GM23338 (cell line): ENCODE data around the gene NOL9. TPM values are rescaled to one million over a fixed set of nuclear protein-coding genes. Genes with fewer than 3 reads are reported as not detected.
A peak's percentile ranks its signal among the peaks of the same experiment; 100 is the strongest.

ENCODE experiments used
- ATAC-seq: fragments of 200-7000 bp; cut with Tn5 transposase; 3 replicates; pipeline ENCODE4 v1.9.1; 2020
- DNase-seq: peaks from one replicate; pipeline ENCODE4 v3.0.0-alpha.2; 2015; ENCODE audit warnings: low spot score
- H2AFZ ChIP-seq: fragments of 200-600 bp; sonication (generic); 2 replicates; pipeline ENCODE4 v1.8.0; 2016; ENCODE audit warnings: antibody characterized with exemption, mild to moderate bottlenecking, moderate library complexity
- H3F3A ChIP-seq: fragments of 200-600 bp; sonication (generic); replicated peaks from 2 replicates; pipeline ENCODE4 v1.8.0; 2017; ENCODE audit warnings: antibody characterized with exemption, mixed run types, low read depth
- H3K27ac ChIP-seq: fragments of 200-600 bp; sonication (generic); 2 replicates; pipeline ENCODE4 v1.6.1; 2016; ENCODE audit warnings: low read depth
- H3K27me3 ChIP-seq: fragments of 200-600 bp; sonication (generic); 2 replicates; pipeline ENCODE4 v1.8.0; 2016; ENCODE audit warnings: mild to moderate bottlenecking, mixed run types, moderate library complexity; ENCODE audit not compliant: insufficient read depth
- H3K36me3 ChIP-seq: fragments of 200-600 bp; sonication (generic); 2 replicates; pipeline ENCODE4 v1.8.0; 2016; ENCODE audit warnings: mild to moderate bottlenecking; ENCODE audit not compliant: insufficient read depth
- H3K4me1 ChIP-seq: fragments of 200-600 bp; sonication (generic); 2 replicates; pipeline ENCODE4 v1.8.0; 2016; ENCODE audit warnings: mild to moderate bottlenecking, moderate library complexity; ENCODE audit not compliant: insufficient read depth
- H3K4me2 ChIP-seq: fragments of 200-600 bp; sonication (generic); 2 replicates; pipeline ENCODE4 v1.7.1; 2017; ENCODE audit warnings: mixed run types
- H3K4me3 ChIP-seq: fragments of 200-600 bp; sonication (generic); 2 replicates; pipeline ENCODE4 v1.6.1; 2016; ENCODE audit warnings: mixed run types
- H3K79me2 ChIP-seq: fragments of 200-600 bp; sonication (generic); replicated peaks from 2 replicates; pipeline ENCODE4 v1.8.0; 2017; ENCODE audit warnings: mild to moderate bottlenecking; ENCODE audit not compliant: insufficient read depth
- H3K9me2 ChIP-seq: fragments of 200-600 bp; sonication (generic); 2 replicates; pipeline ENCODE4 v1.8.0; 2017; ENCODE audit not compliant: insufficient read depth
- H4K20me1 ChIP-seq: fragments of 200-600 bp; sonication (generic); replicated peaks from 2 replicates; pipeline ENCODE4 v1.8.0; 2017; ENCODE audit warnings: mild to moderate bottlenecking; ENCODE audit not compliant: insufficient read depth
- H3K27ac Mint-ChIP-seq: 2 replicates; pipeline ENCODE4 v1.8.0; 2020; ENCODE audit warnings: inconsistent platforms, mild to moderate bottlenecking, moderate library complexity, mixed read lengths
- H3K27me3 Mint-ChIP-seq: 3 replicates; pipeline ENCODE4 v1.8.0; 2022; ENCODE audit warnings: low read depth, mild to moderate bottlenecking, moderate library complexity, mixed read lengths, inconsistent platforms; ENCODE audit not compliant: insufficient read depth, poor library complexity
- H3K36me3 Mint-ChIP-seq: 3 replicates; pipeline ENCODE4 v1.8.0; 2021; ENCODE audit warnings: low read depth, mild to moderate bottlenecking, inconsistent platforms, moderate library complexity, mixed read lengths
- H3K4me1 Mint-ChIP-seq: 3 replicates; pipeline ENCODE4 v1.8.0; 2020; ENCODE audit warnings: mild to moderate bottlenecking, inconsistent platforms, mixed read lengths
- H3K4me3 Mint-ChIP-seq: 3 replicates; pipeline ENCODE4 v1.8.0; 2021; ENCODE audit warnings: moderate library complexity, mild to moderate bottlenecking, inconsistent platforms, mixed read lengths
- H3K9me3 Mint-ChIP-seq: 3 replicates; pipeline ENCODE4 v1.8.0; 2020; ENCODE audit warnings: moderate library complexity, mild to moderate bottlenecking, inconsistent platforms, mixed read lengths
- CTCF ChIP-seq, 2 experiments: fragments of 200-600 bp in 1 of 2; sonication (generic) in 1 of 2; conservative IDR thresholded peaks; 2 replicates each; pipeline versions ENCODE4 v1.5.1 to v1.6.1; 2016 to 2017; ENCODE audit warnings: antibody characterized with exemption in 2 of 2, low read depth in 2 of 2, mild to moderate bottlenecking in 2 of 2, moderate library complexity in 1 of 2
- EZH2 ChIP-seq: fragments of 200-600 bp; sonication (generic); IDR thresholded peaks from one replicate; pipeline ENCODE4 v1.8.0; 2017; ENCODE audit warnings: antibody characterized with exemption, mild to moderate bottlenecking, low read depth; ENCODE audit not compliant: unreplicated experiment
- EZH2phosphoT487 ChIP-seq: fragments of 200-600 bp; sonication (generic); IDR thresholded peaks from one replicate; pipeline ENCODE4 v1.8.1; 2018; ENCODE audit warnings: antibody characterized with exemption; ENCODE audit not compliant: unreplicated experiment
- JUNB ChIP-seq: IDR thresholded peaks from one replicate; pipeline ENCODE4 v1.6.1; 2016; ENCODE audit warnings: antibody characterized with exemption; ENCODE audit not compliant: unreplicated experiment
- REST ChIP-seq: IDR thresholded peaks from one replicate; pipeline ENCODE4 v1.6.1; 2018; ENCODE audit warnings: antibody characterized with exemption; ENCODE audit not compliant: unreplicated experiment
- ZNF114 ChIP-seq: fragments of 250-450 bp; sonication (Bioruptor Pico); IDR thresholded peaks from 2 replicates; pipeline ENCODE4 v1.5.0; 2020; ENCODE audit warnings: mild to moderate bottlenecking, moderate library complexity
- ZNF331 ChIP-seq: fragments of 250-450 bp; sonication (Bioruptor Pico); IDR thresholded peaks from 2 replicates; pipeline ENCODE4 v1.5.0; 2020; ENCODE audit warnings: low read depth, mild to moderate bottlenecking, moderate library complexity
- polyA plus RNA-seq: library from polyadenylated mRNA; unstranded; fragments of >200 nt; fragmentation: Nextera tagmentation; extraction: Ambion mirVana; gene quantifications from 2 replicates; pipeline ENCODE4 v1.2.1, GENCODE V29; 2016
- total RNA-seq: library from RNA; depleted of rRNA; stranded (reverse); fragments of >200 nt; shearing (Covaris generic); gene quantifications from 2 replicates; pipeline ENCODE4 v1.2.3, GENCODE V29; 2014

The NOL9 gene
- total and polyA plus RNA-seq, 2 experiments from 2014 or later = 13.2 to 48.5 TPM

GRCh38 chr1:6526316-6526715 is 28.0 kb downstream of the NOL9 start (continued):
- TF ChIP-seq EZH2 (no peak), ZNF331 (no peak), REST (no peak), EZH2phosphoT487 (no peak)

GRCh38 chr1:6523566-6523965 is 30.7 kb downstream of the NOL9 start:
- Mint-ChIP-seq H3K9me3 (no peaks in the 10 kb centered on the region), H3K27me3 (peaks cover 25% of the 10 kb centered on the region), H3K4me3 (no peak overlapping the region), H3K27ac (no peak overlapping the region; the same call in 1 of the 2 replicates), H3K36me3 (peaks cover 37% of the 10 kb centered on the region), H3K4me1 (peaks cover 32% of the 10 kb centered on the region)
- no peak overlapping the region for H3K4me3 ChIP-seq
- no peaks in the 10 kb centered on the region for H3K27me3 ChIP-seq
- H3K36me3 ChIP-seq = peaks cover 19% of the 10 kb centered on the region; the same call in 1 of the 2 replicates
- no peaks in the 10 kb centered on the region for H3K9me2 ChIP-seq
- no peak overlapping the region for H3K27ac ChIP-seq
- TF ChIP-seq CTCF (conservative IDR thresholded peaks at IDR 0.05; ENCODE audit: low read depth in 2 of 2) = peak; percentile 85 to 94
- no peak for TF ChIP-seq JUNB
- no peaks in the 10 kb centered on the region for H3K79me2 ChIP-seq
- DNase-seq = peak; percentile 93
- peaks cover 45% of the 10 kb centered on the region for H3F3A ChIP-seq
- H3K4me2 ChIP-seq = no peak overlapping the region
- H3K4me1 ChIP-seq = peaks cover 20% of the 10 kb centered on the region
- no peak overlapping the region for H2AFZ ChIP-seq
- no peaks in the 10 kb centered on the region; the same call in none of the 2 replicates for H4K20me1 ChIP-seq
- ATAC-seq = peak; percentile 72

GRCh38 chr1:6521536-6521935 is 32.8 kb downstream of the NOL9 start:
- H3K4me2 ChIP-seq = no peak overlapping the region
- 0 out of 2 replicates have a peak overlapping the region, but pooled peaks have one; percentile 62 for H3K27ac Mint-ChIP-seq

More at GRCh38 chr1:6521536-6521935, 32.8 kb downstream of the NOL9 start:
- Mint-ChIP-seq H3K4me3 (no peak overlapping the region; the same call in 2 of the 3 replicates), H3K9me3 (no peaks in the 10 kb centered on the region), H3K36me3 (peaks cover 19% of the 10 kb centered on the region), H3K4me1 (peaks cover 32% of the 10 kb centered on the region), H3K27me3 (peaks cover 21% of the 10 kb centered on the region)
- DNase-seq (no peak), ATAC-seq (no peak)
- H3K4me1 ChIP-seq = peaks cover 20% of the 10 kb centered on the region
- H3K27me3 ChIP-seq = no peaks in the 10 kb centered on the region
- peaks cover 39% of the 10 kb centered on the region for H3F3A ChIP-seq
- no peaks in the 10 kb centered on the region for H3K79me2 ChIP-seq
- TF ChIP-seq ZNF114 (CRISPR knock-in tag) (no peak), ZNF331 (no peak)
- no peaks in the 10 kb centered on the region for H3K9me2 ChIP-seq
- H3K27ac ChIP-seq = peak overlapping the region; percentile 55; the same call in 1 of the 2 replicates
- H4K20me1 ChIP-seq = no peaks in the 10 kb centered on the region; the same call in none of the 2 replicates
- no peak overlapping the region for H2AFZ ChIP-seq
- H3K36me3 ChIP-seq = peaks cover 9% of the 10 kb centered on the region; the same call in 1 of the 2 replicates
- no peak overlapping the region for H3K4me3 ChIP-seq
